ENCODE measurements around the gene PRPS1. TPM values are rescaled to one million over a fixed set of nuclear protein-coding genes. Genes with fewer than 3 reads are reported as not detected.
A peak's percentile ranks its signal among the peaks of the same experiment; 100 is the strongest.

The PRPS1 gene
- total and polyA plus RNA-seq, 9 of the 15 experiments (the other 6 are each of a cell fraction or from before 2014, with no cell fraction given), result 47.8 to 175 (median 79.6) TPM

GRCh38 chrX:107675823-107676555, 47.7 kb downstream of the PRPS1 start:
- H2AFZ ChIP-seq (ENCODE audit: low read depth, low read length), result peak overlapping the region; percentile 85
- no peaks in the 10 kb centered on the region for H3K27me3 ChIP-seq (ENCODE audit: control insufficient read depth in 2 of 2, insufficient read depth in 2 of 2, low read length in 2 of 2)
- peaks cover 26 to 39% of the 10 kb centered on the region in 2 experiments; a peak in 4 of 5 replicates for H3K4me1 ChIP-seq (replicated peaks in 1 of 2; ENCODE audit: control insufficient read depth in 2 of 2, insufficient read depth in 2 of 2, low read length in 2 of 2)
- FAIRE-seq, result peak; percentile 56
- peaks cover 19% of the 10 kb centered on the region for H3K79me2 ChIP-seq (ENCODE audit: control insufficient read depth, insufficient read depth, low read length)
- no peak for TF ChIP-seq ZNF695 (CRISPR knock-in tag; IDR thresholded peaks at IDR 0.05)
- TF ChIP-seq C11orf30 (IDR thresholded peaks at IDR 0.05; ENCODE audit: low read depth), result peak; percentile 46; the same call in 1 of the 2 replicates
- no peak for TF ChIP-seq NR2C1 (IDR thresholded peaks at IDR 0.05)
- TF ChIP-seq NR2C1 (tag; IDR thresholded peaks at IDR 0.05), result no peak
- TF ChIP-seq GATAD2B (IDR thresholded peaks at IDR 0.05; ENCODE audit: borderline replicate concordance), result no peak
- TF ChIP-seq, protein P1, sequence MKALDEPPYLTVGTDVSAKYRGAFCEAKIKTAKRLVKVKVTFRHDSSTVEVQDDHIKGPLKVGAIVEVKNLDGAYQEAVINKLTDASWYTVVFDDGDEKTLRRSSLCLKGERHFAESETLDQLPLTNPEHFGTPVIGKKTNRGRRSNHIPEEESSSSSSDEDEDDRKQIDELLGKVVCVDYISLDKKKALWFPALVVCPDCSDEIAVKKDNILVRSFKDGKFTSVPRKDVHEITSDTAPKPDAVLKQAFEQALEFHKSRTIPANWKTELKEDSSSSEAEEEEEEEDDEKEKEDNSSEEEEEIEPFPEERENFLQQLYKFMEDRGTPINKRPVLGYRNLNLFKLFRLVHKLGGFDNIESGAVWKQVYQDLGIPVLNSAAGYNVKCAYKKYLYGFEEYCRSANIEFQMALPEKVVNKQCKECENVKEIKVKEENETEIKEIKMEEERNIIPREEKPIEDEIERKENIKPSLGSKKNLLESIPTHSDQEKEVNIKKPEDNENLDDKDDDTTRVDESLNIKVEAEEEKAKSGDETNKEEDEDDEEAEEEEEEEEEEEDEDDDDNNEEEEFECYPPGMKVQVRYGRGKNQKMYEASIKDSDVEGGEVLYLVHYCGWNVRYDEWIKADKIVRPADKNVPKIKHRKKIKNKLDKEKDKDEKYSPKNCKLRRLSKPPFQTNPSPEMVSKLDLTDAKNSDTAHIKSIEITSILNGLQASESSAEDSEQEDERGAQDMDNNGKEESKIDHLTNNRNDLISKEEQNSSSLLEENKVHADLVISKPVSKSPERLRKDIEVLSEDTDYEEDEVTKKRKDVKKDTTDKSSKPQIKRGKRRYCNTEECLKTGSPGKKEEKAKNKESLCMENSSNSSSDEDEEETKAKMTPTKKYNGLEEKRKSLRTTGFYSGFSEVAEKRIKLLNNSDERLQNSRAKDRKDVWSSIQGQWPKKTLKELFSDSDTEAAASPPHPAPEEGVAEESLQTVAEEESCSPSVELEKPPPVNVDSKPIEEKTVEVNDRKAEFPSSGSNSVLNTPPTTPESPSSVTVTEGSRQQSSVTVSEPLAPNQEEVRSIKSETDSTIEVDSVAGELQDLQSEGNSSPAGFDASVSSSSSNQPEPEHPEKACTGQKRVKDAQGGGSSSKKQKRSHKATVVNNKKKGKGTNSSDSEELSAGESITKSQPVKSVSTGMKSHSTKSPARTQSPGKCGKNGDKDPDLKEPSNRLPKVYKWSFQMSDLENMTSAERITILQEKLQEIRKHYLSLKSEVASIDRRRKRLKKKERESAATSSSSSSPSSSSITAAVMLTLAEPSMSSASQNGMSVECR (CRISPR knock-in tag; IDR thresholded peaks at IDR 0.05), result 0 out of 2 replicates have a peak, but pooled peaks have one; percentile 2
- 0 out of 2 replicates have a peak, but pooled peaks have one; percentile 25 for TF ChIP-seq ZNF316 (IDR thresholded peaks at IDR 0.05)
- peak; percentile 90 for TF ChIP-seq CEBPB (tag; IDR thresholded peaks at IDR 0.05)
- peak; percentile 9 for TF ChIP-seq SAP30 (IDR thresholded peaks at IDR 0.05; ENCODE audit: borderline replicate concordance, insufficient read depth, low read depth, low read length, poor library complexity, severe bottlenecking)
- peak; percentile 75 for TF ChIP-seq CEBPG (CRISPR knock-in tag; IDR thresholded peaks at IDR 0.05)
- TF ChIP-seq CEBPG (tag; conservative IDR thresholded peaks at IDR 0.05 in 1 of 2, IDR thresholded peaks at IDR 0.05 in 1 of 2), result peak; percentile 31 to 77; a peak in 3 of 4 replicates
- peak overlapping the region; percentile 88 for H3K27ac ChIP-seq (ENCODE audit: extremely low read depth, low read depth, low read length)
- BruUV-seq (replicated peaks), result TSS peak; percentile 65
- peak overlapping the region; percentile 89 for H3K4me2 ChIP-seq (ENCODE audit: insufficient read depth, low read length)
- ChIA-PET POLR2A (interaction anchor here (1.0 to 1.2 kb wide), 2 partner anchors 9 to 53 kb away, joined by 3 to 5 read pairs; no protein-coding TSS in a partner anchor), CTCF (ENCODE audit: low intra/inter-chr PET ratio) (no interaction called here)
- peak in 1 of 4 experiments; percentile 24 for DNase-seq (ENCODE audit: extremely low read depth in 1 of 4, low spot score in 3 of 4)
- peak overlapping the region; percentile 86 to 94 for H3K9ac ChIP-seq (ENCODE audit: insufficient read depth in 1 of 2, low read depth in 2 of 2, low read length in 2 of 2)
- 8% methylated on average over 9 of the region's 9 CpGs for WGBS (ENCODE audit: insufficient coverage, low coverage, missing lambda C conversion rate)
- intact Hi-C loops (cut with micrococcal nuclease) (loop anchor here (10.0 kb wide), 1 partner anchor 399 kb away; no protein-coding TSS in a partner anchor), in situ Hi-C loops (cut with MboI) (loop anchor here (5.0 kb wide), 2 partner anchors 36 to 101 kb away; partner anchors contain the start of genes NCBP2L and TSC22D3)
- H4K20me1 ChIP-seq (replicated peaks; ENCODE audit: control insufficient read depth, insufficient read depth, low read length), result no peaks in the 10 kb centered on the region
- no peaks in the 10 kb centered on the region for H3K9me3 ChIP-seq (replicated peaks; ENCODE audit: control insufficient read depth, insufficient read depth, low read depth, low read length)
- H3K36me3 ChIP-seq (ENCODE audit: control insufficient read depth, insufficient read depth, low read length), result no peaks in the 10 kb centered on the region
- ATAC-seq, result peak; percentile 18
- H3K4me3 ChIP-seq, result peak overlapping the region; percentile 58
- no peaks in the 10 kb centered on the region for H3K9me1 ChIP-seq (ENCODE audit: control insufficient read depth, insufficient read depth, low read length)
